SK-N-SH treated with all-trans-retinoic acid at 6 μM for 48 hours (cell line): ENCODE data around the gene PMCH.
"Not testable (repeated sequence)": the region's sequence is repeated elsewhere in the genome, so short reads cannot be mapped to it uniquely, and the experiment has no call there.

ENCODE experiments used
- CSDC2 ChIP-seq: fragments of 250-450 bp; sonication (Bioruptor Pico); IDR thresholded peaks from 2 replicates; pipeline ENCODE4 v1.5.0; 2020; ENCODE audit warnings: mild to moderate bottlenecking, moderate library complexity
- GLIS3 ChIP-seq: fragments of 250-450 bp; sonication (Bioruptor Pico); IDR thresholded peaks from 2 replicates; pipeline ENCODE4 v1.5.0; 2020; ENCODE audit warnings: mild to moderate bottlenecking, moderate library complexity
- PATZ1 ChIP-seq: fragments of 250-450 bp; sonication (Bioruptor Pico); IDR thresholded peaks from 2 replicates; pipeline ENCODE4 v1.8.0; 2020; ENCODE audit warnings: mild to moderate bottlenecking, moderate library complexity, borderline replicate concordance
- RARB ChIP-seq: fragments of 250-450 bp; sonication (Bioruptor Pico); IDR thresholded peaks from 2 replicates; pipeline ENCODE4 v1.8.0; 2021; ENCODE audit warnings: mild to moderate bottlenecking, moderate library complexity
- SNAI2 ChIP-seq: fragments of 250-450 bp; sonication (Bioruptor Pico); IDR thresholded peaks from 2 replicates; pipeline ENCODE4 v1.5.0; 2020; ENCODE audit warnings: mild to moderate bottlenecking, moderate library complexity
- TCF4 ChIP-seq: fragments of 250-450 bp; sonication (Bioruptor Pico); IDR thresholded peaks from 2 replicates; pipeline ENCODE4 v1.8.0; 2021; ENCODE audit warnings: mild to moderate bottlenecking, moderate library complexity, borderline replicate concordance
- ZFP3 ChIP-seq: fragments of 250-450 bp; sonication (Bioruptor Pico); IDR thresholded peaks from 2 replicates; pipeline ENCODE4 v1.5.0; 2020; ENCODE audit warnings: mild to moderate bottlenecking, moderate library complexity
- ZNF8 ChIP-seq: fragments of 450-650 bp; formaldehyde crosslinking; IDR thresholded peaks from 2 replicates; pipeline ENCODE4 v1.5.0; 2020; ENCODE audit warnings: mild to moderate bottlenecking, moderate library complexity
- TF ChIP-seq, protein P1 (sequence below): fragments of 250-450 bp; sonication (Bioruptor Pico); IDR thresholded peaks from 2 replicates; pipeline ENCODE4 v1.5.1; 2020; ENCODE audit warnings: low read depth, mild to moderate bottlenecking, moderate library complexity
- TF ChIP-seq, protein P2 (sequence below): fragments of 250-450 bp; sonication (Bioruptor Pico); IDR thresholded peaks from 2 replicates; pipeline ENCODE4 v1.8.0; 2021; ENCODE audit warnings: low read depth, mild to moderate bottlenecking, moderate library complexity, borderline replicate concordance

DNA sequence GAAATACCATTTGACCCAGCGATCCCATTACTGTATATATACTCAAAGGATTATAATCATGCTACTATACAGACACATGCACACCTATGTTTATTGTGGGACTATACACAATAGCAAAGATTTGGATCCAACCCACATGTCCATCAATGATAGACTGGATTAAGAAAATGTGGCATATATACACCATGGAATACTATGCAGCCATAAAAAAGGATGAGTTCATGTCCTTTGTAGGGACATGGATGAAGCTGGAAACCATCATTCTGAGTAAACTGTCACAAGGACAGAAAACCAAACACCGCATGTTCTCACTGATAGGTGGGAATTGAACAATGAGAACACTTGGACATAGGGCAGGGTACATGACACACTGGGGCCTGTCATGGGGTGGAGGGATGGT is 43.2 kb upstream of the PMCH start:
- TF ChIP-seq ZNF8; RARB (CRISPR knock-in tag); PATZ1 (CRISPR knock-in tag); CSDC2 (CRISPR knock-in tag); SNAI2 (CRISPR knock-in tag); GLIS3 (CRISPR knock-in tag); TCF4 (CRISPR knock-in tag); ZFP3 (CRISPR knock-in tag): not testable (repeated sequence)
- TF ChIP-seq, protein P1, sequence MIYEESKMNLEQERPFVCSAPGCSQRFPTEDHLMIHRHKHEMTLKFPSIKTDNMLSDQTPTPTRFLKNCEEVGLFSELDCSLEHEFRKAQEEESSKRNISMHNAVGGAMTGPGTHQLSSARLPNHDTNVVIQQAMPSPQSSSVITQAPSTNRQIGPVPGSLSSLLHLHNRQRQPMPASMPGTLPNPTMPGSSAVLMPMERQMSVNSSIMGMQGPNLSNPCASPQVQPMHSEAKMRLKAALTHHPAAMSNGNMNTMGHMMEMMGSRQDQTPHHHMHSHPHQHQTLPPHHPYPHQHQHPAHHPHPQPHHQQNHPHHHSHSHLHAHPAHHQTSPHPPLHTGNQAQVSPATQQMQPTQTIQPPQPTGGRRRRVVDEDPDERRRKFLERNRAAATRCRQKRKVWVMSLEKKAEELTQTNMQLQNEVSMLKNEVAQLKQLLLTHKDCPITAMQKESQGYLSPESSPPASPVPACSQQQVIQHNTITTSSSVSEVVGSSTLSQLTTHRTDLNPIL (CRISPR knock-in tag), result not testable (repeated sequence)
- TF ChIP-seq, protein P2, sequence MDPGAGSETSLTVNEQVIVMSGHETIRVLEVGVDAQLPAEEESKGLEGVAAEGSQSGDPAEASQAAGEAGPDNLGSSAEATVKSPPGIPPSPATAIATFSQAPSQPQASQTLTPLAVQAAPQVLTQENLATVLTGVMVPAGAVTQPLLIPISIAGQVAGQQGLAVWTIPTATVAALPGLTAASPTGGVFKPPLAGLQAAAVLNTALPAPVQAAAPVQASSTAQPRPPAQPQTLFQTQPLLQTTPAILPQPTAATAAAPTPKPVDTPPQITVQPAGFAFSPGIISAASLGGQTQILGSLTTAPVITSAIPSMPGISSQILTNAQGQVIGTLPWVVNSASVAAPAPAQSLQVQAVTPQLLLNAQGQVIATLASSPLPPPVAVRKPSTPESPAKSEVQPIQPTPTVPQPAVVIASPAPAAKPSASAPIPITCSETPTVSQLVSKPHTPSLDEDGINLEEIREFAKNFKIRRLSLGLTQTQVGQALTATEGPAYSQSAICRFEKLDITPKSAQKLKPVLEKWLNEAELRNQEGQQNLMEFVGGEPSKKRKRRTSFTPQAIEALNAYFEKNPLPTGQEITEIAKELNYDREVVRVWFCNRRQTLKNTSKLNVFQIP, result not testable (repeated sequence)
